GM18907 (cell line): Measurements from ENCODE around the gene CDK2.

ENCODE experiments used
- ATAC-seq: cut with Tn5 transposase; IDR thresholded peaks from one replicate; pipeline ENCODE4 v1.9.1; 2021; ENCODE audit warnings: mild to moderate bottlenecking, moderate library complexity; ENCODE audit not compliant: unreplicated experiment

Gene CDK2

GRCh38 chr12:56007564-56008559 is 41.2 kb downstream of the CDK2 start:
- peak; percentile 40 for ATAC-seq

- ATAC-seq = no peak
Measured at GRCh38 chr12:56010111-56010570, 43.5 kb downstream of the CDK2 start.

GRCh38 chr12:56011509-56012090 is 45.0 kb downstream of the CDK2 start:
- ATAC-seq = no peak

GRCh38 chr12:56013482-56013881 is 46.9 kb downstream of the CDK2 start:
- no peak for ATAC-seq

GRCh38 chr12:56014205-56014604 is 47.6 kb downstream of the CDK2 start:
- no peak for ATAC-seq

- no peak for ATAC-seq
Measured at GRCh38 chr12:56017181-56017580, 50.6 kb downstream of the CDK2 start.

- ATAC-seq = no peak
Measured at GRCh38 chr12:56018356-56018755, 51.7 kb downstream of the CDK2 start.

GRCh38 chr12:56020423-56021184 is 54.0 kb downstream of the CDK2 start, which contains the start of gene IKZF4:
IKZF4 (plus strand) TSS chr12:56021043; CDS start chr12:56021494, 451 bp downstream.
- ATAC-seq = no peak

GRCh38 chr12:56021889-56022497 is 55.4 kb downstream of the CDK2 start:
- no peak for ATAC-seq
